ENCODE measurements around the gene MEIS2.

MEIS2 gene

DNA sequence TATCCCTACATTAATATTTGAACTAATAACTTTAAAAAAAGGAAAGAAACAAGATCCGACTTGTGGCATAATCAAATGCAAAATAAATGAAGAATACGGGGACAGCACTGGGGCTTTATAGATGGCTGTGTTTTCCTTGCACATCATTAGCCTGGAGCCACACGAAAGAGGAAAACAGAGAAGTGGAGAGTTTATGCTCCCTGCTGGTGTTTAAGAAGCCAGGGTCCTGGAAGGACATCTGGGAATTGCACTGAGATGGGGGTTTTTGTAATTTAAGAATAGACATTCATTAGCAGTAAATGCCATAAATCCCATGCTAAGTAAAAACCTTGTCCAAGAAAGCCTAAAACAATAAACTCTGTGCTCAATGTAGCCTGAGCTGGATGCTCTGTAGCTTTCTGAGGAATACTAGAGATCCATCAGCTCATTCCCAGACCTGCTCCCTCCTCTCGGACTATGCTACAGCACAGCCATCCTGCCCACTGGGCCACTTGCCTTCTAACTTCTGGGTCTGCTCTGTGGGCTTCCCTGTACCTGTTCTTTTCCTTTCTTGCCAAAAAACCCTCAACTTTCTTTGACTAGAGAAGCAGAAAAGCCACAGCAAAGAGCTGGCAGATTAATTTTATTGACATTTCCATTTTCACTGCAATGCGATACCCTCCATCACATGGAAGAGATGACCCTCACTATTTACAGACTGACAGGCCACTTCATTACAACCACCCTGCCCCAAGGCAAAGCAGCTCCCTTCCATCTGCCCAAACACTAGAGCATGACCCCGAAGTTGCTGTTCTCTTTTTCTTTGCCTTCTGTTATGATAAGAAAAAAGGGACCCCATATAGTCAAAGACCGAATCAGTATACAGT lies 62.3 kb downstream of the MEIS2 start:
- no peak for DNase-seq

DNA sequence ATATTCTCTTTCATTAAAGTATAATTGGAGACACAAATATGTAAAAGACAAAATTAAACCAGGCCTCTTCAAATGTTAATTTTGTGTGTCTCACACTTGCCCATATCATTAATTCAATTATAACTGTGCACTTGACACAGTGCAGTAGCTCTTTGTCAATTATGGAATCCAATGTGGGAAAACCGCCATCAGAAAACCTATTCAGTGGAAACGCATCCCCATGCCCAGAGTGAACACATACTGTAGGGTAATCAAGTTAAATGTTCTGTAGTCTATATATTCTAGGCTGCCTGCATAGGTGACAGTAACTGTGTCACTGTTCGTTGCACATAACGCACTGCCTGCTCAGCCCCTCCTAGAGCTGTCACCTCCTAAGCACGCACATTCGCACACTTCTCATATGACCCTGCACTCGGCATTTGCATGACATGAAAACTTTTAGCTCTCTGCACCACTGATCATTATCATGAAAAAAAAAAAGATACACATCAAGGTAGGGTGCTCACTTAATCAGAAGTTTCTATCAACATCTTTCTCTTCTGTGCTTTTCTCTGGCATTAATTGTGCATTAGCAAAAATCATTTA lies 63.2 kb downstream of the MEIS2 start:
- no peak for DNase-seq

DNA sequence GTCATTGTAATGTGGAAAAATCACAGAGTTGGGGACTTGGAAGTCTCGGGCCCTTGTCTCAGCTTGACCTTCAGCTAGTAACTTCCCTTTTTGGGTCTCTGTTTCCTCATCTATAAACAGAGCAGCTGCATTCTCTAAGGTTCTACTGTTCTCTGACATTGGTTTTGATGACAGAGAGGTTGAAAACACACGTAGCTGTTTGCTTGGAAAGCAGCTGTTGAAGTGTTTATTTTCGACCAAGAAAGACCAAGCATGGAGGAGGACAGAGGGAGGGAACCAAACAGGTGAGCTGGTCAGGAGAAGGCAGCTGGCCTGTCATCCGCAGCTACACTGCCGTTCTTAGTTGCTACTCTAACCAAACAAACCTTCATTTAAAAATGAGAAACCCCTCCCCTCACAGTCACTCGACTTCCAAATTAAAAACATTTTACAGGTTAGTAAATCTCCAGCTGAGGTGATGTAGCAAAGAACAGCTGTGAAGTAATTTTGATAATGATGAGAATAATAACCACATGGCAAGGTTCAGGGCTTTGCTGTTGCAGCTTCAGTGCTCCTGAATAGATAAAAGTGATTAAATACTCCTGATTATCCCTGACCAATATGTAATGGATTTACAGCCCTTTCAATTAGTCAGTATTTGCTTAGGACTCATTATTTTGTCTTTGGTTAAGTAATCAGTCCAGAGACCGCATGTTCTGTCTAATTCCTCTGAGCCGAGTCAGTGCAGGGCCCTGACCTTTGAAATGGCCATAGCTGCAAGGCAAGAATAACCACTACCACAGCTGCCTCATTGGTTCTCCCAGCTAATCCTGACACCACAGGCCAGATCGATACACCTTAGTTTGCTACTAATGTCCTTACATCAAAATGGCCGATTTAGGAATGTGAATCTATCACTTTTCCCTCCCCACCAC lies 65.3 kb downstream of the MEIS2 start:
- no peak for DNase-seq

DNA sequence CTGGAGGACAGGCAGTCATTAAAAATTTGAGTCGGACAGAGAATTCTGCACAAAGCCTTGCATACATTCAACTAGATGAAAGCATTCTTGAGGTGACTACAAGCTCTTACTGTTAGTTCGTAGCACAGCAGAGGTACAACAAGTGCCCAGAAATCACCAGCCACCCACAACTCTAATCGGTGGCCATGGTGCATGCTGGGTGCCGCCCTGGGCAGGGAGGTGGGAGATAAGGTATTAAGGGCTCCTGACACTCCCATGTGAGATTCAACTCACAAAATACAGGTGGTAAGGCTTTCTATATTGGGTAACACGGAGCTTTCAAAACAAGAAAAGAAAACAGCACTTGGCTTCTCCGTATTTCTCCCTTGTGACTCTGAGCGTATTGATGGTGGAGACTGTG lies 66.0 kb downstream of the MEIS2 start:
- DNase-seq: no peak

DNA sequence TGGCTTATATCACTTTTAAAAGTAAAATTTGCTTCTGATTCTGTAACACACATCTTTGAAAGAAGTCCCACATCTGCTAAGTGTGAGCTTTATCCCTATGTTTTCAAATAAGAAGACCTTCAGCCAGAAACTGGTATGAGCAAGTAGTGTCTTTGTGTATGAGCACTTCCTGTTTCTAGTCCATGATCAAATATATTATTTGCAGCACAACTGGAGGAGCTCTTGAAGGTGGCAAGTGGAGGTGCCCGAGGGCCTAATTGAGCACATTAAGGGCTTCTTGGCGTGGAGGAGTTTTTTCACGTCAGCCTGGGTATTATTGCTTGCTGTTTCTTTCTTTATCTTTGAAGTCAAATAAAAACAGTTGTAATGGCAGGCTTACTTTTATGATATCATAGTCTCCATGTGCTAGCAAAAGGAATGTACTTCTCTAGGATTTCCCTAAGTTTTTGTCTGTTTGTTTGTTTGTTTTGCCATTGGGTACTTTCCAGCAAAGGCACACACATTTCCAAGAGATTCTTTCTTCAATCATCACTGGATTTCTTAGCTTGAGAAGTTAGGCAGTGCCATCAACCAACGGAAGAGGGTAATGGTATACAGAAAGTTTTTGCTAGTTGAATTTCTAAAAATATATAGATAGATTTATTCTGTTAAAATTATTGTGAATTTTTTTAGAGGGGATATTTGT lies 68.1 kb downstream of the MEIS2 start:
- no peak for DNase-seq

DNA sequence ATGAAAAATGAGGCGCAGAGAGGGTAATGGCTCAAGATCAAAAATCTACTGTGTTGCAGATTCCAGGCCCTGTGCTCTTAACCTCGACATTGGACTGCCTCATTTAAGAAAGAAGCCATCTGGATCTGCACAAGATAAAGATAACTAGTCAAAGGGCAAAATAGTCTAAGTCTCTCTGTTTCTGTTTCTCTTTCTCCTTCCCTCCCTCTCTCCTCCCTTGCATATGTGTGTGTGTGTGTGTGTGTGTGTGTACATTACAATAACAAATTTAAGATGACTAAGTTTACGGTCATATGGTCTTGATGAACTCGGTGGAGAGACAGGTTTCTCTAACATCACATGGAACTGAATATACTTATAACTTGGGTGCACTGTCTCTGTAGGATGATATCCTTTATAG lies 69.2 kb downstream of the MEIS2 start:
- DNase-seq: no peak

DNA sequence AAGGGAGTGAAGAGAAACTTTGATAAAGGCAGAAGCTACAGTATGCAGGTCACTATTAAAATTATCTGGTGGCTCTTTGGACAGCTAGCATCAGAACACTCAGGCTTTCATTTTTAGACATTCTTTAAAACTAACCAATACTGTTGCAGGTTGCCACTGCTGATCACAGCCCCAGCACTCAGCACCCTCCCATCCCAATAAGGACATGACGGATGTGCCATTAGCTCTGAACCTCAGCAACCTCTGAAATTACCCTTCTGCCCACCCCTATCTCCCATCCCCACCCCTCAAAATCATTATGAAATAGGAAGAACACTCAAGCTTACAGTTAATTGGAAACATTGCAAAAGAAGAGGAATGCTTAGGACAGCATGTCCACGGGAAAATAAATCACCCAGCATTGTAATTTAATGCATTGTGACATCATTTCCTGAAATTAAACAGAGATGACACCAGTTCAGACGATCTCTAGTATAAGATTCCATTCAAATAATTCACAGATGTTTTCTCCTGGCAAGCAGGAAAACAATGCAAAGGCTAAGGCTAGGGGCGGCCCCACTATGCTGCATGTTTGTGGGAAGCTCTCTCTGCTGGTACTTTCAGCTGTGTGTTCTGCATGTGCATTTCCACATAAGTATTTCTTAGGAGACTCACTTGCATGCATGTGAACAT lies 71.6 kb downstream of the MEIS2 start:
- no peak for DNase-seq

DNA sequence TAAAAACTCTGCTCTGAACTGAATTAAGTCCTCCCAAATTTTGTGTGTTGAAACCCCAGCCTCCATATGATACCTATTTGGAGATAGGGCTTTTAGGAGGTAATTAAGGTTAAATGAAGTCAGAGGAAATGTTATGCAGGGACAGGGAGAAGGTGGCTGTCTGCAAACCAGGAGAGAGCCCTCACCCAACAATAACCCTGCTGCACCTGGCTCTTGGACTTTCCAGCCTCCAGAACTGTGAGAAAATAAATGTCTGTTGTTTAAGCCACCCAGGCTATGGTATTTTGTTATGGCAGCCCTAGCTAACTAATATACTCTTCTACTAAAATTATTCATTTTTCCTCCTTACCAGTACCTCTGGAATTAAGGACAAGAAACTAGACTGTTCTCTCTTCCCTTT lies 79.5 kb downstream of the MEIS2 start:
- DNase-seq: no peak

DNA sequence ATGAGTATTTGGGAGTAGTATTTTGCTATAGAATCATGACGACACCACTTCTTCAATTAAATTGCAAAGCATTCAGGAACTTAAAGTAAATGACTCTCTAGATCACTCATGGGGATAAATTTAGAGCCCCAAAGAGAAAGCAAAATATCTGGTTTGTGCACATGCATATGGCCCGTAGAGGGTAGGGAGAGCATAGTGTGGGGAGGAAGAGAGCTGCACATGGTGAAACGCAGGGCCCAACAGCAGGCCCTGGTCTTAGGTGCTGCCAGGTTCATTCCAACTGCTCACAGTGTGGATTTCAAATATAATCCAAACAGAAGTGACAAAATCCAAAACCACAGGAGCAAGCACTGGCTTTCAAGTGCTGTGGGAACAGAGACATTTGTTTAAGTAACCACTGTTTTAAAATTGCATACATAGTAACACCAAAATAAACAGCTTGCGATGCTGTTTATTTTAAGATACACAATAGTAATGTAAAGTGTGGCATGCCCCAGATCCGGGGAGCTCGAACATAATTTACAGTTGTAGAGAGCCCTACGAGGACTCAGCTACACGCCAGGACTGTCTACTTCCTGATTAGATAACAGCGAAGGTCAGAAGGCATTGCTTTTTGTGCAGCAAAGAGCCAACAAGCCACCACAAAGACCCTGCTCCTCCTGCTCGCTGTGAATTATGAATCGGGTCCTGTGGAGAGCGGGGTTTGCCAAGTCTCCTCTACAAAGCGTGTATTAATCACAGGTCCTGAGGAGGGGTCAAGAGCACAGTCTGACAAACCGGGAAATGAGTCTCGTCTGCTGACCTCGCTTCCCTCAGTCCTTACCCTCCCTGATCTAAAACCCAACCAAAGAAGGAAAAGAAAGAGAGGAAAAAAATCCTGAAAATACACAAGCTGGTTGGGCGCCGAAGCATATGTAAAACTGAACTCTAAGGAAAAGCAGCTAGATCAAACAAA lies 80.6 kb downstream of the MEIS2 start:
- no peak for DNase-seq

DNA sequence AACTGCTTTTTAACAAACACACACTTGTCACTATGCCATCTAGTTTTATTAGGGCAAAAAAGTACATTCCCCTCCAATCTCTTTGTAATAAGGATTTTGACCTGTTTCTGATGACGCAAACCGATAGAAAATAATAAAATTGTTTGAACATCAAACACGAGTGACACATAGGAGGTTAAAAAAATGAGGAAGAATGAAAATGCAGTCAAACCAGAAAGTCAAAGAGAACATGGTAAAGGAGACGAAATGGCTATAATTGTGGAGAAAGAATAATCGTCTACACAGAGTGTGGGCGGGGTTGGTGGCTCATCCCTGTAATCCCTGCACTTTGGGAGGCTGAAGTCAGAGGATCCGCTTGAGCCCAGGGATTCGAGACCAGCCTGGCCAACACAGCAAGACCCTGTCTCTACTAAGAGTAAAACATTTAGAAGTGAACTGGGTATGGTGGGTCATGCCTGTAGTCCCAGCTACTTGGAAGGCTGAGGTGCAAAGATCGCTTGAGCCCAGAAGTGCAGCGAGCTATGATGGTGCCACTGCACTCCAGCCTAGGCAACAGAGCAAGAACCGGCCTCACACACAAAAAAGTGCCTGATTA lies 83.2 kb downstream of the MEIS2 start:
- DNase-seq: no peak

DNA sequence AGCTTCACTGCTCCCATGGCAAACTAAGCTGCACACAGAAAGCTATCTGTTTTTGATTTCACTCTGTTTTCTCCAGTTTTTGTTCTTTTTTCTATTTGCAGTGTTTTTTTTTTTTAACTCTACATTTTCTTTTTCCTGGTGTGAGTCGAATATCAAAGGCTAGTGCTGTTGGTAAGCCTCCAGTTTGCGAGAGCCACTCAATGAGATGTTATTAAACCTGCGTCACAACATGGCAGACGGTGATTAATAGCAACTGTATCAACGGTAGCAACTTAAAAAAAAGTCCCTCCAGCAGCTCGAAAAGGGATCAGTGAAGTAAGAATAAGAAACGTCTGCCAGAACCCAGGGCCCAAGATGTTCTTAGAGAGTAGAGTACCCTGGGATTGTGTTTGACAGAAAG lies 84.1 kb downstream of the MEIS2 start:
- no peak for DNase-seq

DNA sequence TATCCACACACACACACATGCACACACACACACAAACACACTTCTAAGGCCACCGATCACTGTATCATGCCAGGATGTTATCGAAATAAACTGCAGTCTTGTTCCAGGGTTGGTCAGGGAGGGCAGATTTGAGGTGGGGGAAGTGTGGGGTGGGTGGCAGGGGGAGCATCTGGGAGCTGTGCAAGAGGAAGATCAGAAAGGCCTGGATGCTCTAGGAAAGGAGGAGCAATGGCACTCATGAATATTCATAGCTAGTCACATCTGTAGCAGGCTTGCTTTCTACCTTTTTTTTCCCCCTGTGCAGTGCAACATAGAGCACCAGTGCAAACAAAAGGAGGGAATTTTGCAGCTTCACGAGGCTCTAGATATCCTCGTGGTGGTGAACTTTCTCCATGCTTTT lies 84.9 kb downstream of the MEIS2 start:
- no peak for DNase-seq

DNA sequence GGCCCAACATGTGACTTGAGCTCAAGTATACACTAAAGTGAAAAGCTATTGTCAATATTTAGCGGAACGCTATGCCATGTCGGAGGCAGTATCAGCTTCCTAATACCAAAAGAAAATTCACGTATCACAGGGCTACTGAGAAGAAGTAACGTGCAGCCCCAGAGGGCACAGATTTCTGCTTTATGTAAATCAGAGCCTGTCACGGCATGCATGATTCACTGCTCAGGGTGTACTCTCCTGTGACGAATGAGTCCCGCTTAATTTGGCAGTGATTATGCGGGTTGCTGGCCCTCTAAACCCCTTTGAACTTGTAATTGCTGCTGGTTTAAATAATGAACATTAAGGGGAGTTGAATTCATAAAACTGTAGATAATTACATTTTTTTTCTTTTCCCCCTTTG lies 85.3 kb downstream of the MEIS2 start:
- DNase-seq: no peak

DNA sequence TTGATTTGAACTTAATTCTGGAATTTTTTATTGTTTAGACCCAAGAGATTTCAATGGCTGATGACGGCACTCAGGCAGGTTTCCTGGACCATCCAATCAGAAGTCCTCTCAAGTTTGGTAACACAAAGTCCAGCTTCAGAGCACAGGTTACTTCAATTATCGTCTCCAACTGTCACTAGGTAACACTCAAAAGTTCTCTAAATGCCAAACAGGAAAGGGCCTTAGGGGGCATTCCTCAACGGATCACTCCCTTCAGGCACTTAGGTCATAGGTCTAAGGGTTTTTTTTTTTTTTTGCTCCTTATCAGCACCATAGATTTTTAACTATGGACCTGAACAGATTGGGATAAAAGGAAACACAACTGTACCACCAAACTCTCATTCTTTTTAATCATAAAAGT lies 85.8 kb downstream of the MEIS2 start:
- no peak for DNase-seq

DNA sequence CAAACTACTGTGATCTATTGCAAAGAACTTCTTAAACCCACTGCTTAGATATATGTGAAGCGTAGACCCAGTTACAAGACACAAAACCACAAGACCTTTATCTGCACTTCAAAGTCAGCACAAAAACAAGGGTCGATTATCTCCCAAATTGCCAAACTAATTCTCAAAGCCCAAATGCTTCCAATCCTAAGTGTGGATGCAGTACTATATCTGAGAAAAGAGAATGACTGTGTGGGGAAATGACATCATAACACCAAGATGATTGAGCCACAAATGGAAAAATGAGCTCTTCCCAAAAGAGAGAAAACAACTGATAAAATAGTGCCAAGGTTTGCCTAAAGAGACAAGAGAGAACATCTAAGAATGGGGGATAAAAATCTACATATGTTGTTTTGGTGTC lies 86.2 kb downstream of the MEIS2 start:
- no peak for DNase-seq

DNA sequence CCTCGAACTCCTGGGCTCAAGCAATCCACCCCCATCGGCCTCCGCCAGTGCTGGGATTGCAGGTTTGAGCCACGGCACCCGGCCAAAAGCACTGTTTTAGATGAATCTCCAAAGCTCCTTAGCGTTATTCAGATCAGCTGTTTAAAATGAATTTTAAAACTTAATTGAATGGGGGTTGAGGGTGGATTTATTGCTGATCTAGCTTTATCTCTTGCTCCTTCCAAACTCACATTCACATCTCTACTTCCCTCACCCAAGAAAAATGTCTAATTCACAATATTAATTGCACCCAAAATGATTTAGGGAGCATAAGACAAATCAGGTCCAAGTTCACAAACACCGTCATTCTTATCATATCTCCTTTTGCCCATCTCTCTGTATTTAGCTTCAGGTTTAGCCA lies 89.8 kb downstream of the MEIS2 start:
- DNase-seq: no peak

DNA sequence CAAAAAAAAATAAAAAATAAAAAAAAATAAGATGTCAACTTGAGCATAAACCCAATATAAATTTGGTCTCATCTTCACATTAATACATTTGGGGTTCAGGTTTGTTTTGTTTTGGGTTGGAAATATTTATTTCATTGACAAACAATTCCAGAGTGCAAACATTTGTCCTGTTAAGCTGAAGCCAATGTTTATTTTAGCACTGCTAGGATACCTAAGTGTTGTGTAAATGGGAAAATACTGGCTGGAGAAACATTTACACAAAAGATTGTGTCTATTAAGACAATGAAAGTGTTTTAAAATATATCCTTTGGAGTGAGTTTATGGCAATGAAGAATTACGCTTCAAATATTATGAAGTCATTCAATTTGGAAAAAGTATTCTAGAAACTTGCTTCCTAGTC lies 91.1 kb downstream of the MEIS2 start:
- DNase-seq: no peak

DNA sequence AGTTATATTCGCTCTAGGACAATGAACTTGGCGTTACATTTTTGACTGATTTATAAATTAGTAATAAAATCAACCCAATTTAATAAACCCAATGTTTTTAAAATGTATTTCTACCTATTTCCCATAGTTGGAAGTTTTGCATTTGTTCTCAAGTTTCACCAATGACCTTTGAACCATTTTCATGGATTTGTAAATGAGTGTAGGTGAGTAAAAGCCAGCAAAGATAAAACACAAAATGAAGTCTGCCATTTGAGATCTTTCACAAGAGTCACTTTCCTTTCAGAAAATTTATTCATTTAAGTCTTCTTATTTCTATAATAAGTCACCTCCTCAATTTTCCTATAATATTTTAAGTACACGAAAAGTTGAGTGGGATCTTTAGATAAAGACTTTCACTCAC lies 92.1 kb downstream of the MEIS2 start:
- DNase-seq: no peak

DNA sequence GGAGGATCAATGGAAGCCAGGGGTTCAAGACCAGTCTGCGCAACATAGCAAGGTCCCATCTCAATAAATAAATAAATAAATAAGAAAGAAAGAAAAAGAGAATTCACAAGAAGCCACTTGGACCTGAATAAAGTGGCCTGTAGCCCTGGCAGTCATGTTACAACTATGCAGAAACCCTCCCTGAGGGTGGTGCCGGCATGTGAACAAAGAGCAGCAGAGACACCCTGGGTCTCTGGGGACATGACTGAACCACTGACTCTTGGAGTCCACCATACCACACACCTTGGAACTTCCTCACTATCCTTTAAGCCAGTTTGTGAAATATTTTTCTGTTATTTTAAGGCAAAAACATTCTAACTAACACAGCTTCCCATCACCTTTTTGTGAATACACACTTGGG lies 93.0 kb downstream of the MEIS2 start:
- no peak for DNase-seq

DNA sequence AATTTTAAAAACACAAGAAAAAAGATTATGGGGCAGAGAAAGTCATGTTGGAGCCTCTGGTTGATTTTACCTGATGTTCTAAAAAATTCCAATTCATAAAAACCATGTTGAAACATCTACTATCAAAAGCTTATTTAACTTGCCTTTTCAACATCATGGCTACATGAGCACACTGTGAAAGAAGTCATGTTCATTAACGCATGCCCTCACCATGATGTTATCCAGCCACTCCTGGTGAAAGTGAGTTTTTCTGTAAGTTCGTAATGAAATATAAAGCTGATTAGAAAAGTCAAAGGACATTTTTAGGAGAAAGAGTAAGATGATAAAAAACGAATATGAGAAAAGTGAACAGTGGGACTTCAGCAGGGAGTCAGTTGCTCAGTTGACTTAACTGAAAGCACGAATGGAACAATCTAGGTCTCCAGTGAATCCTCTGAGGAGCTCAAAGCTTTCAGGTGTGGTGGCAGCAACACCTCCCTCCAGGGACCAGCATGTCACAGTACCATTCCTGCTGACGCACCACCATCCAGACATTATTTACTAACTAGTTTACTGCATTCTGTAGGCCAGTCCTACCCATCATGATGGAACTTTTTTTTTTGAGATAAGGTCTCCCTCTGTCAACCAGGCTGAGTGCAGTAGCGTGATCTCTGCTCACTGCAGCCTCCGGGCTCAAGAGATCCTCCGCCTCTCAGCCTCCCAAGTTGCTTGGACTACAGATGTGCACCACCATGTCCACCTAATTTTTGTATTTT lies 95.2 kb downstream of the MEIS2 start:
- DNase-seq: no peak

All from effector CD4-positive, alpha-beta T cell (primary cell).